A549 treated with Mapracorat at 1 μM for 4 hours (cell line): ENCODE measurements around the gene MRPL50. TPM values are rescaled to one million over a fixed set of nuclear protein-coding genes. Genes with fewer than 3 reads are reported as not detected.

Experiments used
- total RNA-seq: library from RNA; stranded (reverse); fragments of 200-300 nt; extraction: Qiagen RNA extraction; gene quantifications from 5 replicates; pipeline ENCODE4 v1.2.3, GENCODE V29; 2022

The MRPL50 gene
- 12.5 to 17.8 TPM (median 13.7 TPM) in 5 replicates for total RNA-seq

GRCh38 chr9:101398068-101398929 is at the start of gene MRPL50, which contains the start of gene ZNF189:
Gene MRPL50, minus strand, starts transcription at chr9:101398618. Its CDS starts 26 bp downstream, at chr9:101398592.
Gene ZNF189, plus strand, starts transcription at chr9:101398851. Its CDS starts 306 bp downstream, at chr9:101399157.

DNA sequence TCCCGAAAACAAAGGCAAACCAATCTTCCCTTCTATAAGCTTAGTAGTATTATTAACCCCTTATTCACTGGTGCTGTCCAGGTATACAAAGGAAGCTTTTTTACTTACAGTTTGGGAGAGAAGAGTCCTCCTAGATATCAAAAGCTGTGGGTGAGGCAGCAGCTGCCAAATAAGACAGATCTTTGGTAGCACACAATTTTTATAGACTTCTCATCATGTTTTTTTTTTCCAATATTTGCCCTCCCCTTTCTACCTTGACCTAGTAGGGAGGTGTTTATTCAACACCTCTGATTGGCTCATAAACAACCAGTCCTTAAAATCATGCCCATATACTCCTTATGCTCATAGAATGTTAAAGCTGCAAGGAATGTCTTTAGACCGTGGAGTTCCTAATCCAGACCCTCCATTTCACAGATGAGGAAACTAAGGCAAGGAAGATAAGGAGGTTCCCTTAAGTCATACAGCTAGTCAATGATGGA is 37.2 kb upstream of the MRPL50 start, which contains the start of gene ALDOB:
ALDOB (minus strand) TSS at position 174 of the 479 bp plus-strand sequence. CDS start 4,887 bp downstream, outside the sequence.

DNA sequence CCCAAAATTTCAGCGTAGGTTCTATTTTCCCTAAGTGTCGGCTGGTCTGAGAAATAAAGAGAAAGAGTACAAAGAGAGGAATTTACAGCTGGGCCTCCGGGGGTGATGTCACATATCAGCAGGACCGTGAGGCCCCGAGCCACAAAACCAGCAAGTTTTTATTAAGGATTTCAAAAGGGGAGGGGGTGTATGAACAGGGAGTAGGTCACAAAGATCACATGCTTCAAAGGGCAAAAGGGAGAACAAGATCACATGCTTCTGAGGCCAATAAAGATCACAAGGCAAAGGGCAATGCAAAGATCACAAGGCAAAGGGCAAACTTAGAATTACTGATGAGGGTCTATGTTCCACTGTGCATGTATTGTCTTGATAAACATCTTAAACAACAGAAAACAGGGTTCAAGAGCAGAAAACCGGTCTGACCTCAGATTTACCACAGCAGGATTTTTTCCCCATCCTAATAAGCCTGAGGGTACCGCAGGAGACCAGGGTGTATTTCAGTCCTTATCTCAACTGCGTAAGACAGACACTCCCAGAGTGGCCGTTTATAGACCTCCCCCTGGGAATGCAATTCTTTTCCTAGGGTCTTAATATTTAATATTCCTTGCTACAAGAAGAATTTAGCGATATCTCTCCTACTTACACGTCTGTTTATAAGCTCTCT is 13.4 kb downstream of the MRPL50 start, which contains the start of gene BAAT:
BAAT (minus strand) TSS at position 134 of the 664 bp plus-strand sequence. CDS start 13,602 bp downstream, outside the sequence.

Other genes with a start within 250 kb of the MRPL50 start
- gene BAAT, start 13.6 kb downstream of the MRPL50 start, total RNA-seq: 0.23 to 0.45 TPM (median 0.35 TPM) in 5 replicates
- gene ZNF189, start 233 bp upstream of the MRPL50 start, total RNA-seq: 6.8 to 9.4 TPM (median 6.9 TPM) in 5 replicates
- gene ALDOB, start 37.2 kb upstream of the MRPL50 start, total RNA-seq: 0.12 TPM in 1 of 5 replicates, not detected in the others
- gene RNF20, start 135.2 kb upstream of the MRPL50 start, total RNA-seq: 20.4 to 22.3 TPM (median 21.9 TPM) in 5 replicates
- not detected in 5 replicates for gene PPP3R2, start 196.4 kb upstream of the MRPL50 start, total RNA-seq